Omental fat pad (tissue), 4 donors: ENCODE data around the gene HOXC11. TPM values are rescaled to one million over a fixed set of nuclear protein-coding genes. Genes with fewer than 3 reads are reported as not detected.

ENCODE experiments used
- ATAC-seq: fragments of 150-250 bp; one replicate; pipeline ENCODE4 v1.9.1; 2016; ENCODE audit warnings: mild to moderate bottlenecking, moderate library complexity; ENCODE audit not compliant: low FRiP score
- DNase-seq: peaks from one replicate; pipeline ENCODE4 v3.0.0-alpha.2; 2019; ENCODE audit warnings: low spot score
- CTCF ChIP-seq, 3 donors: fragments of 450-650 bp; IDR thresholded peaks; one replicate each; pipeline ENCODE4 v1.5.1; 2016 to 2017; ENCODE audit warnings: antibody characterized with exemption in 3 of 3, mild to moderate bottlenecking in 3 of 3, moderate library complexity in 2 of 3
- total RNA-seq, 4 donors: library from RNA; depleted of rRNA; stranded (reverse); fragments of >200 nt; gene quantifications; one replicate each; pipeline ENCODE4 v1.1.0, GENCODE V29; 2016

HOXC11 gene
- total RNA-seq, 4 donors from 2014 or later, result not detected

GRCh38 chr12:53984901-53985691, 12.2 kb downstream of the HOXC11 start, which contains the start of gene HOXC10:
Gene HOXC10, plus strand, starts transcription at chr12:53985146. Its CDS starts 114 bp downstream, at chr12:53985260.
- TF ChIP-seq CTCF (IDR thresholded peaks at IDR 0.05), result no peak
- DNase-seq, result peak; percentile 91
- peak; percentile 59 for ATAC-seq

- no peak for TF ChIP-seq CTCF (IDR thresholded peaks at IDR 0.05)
- ATAC-seq, result no peak
Observed at GRCh38 chr12:53985692-53985993, 12.7 kb downstream of the HOXC11 start.

GRCh38 chr12:53985994-53986685, 13.2 kb downstream of the HOXC11 start:
- ATAC-seq, result no peak
- DNase-seq, result no peak
- no peak for TF ChIP-seq CTCF (IDR thresholded peaks at IDR 0.05)

More at GRCh38 chr12:53985692-53985993, 12.7 kb downstream of the HOXC11 start:
- no peak for DNase-seq

GRCh38 chr12:53986686-53987483, 14.0 kb downstream of the HOXC11 start:
- no peak for TF ChIP-seq CTCF (IDR thresholded peaks at IDR 0.05)
- DNase-seq, result no peak
- ATAC-seq, result no peak

- DNase-seq, result no peak
- TF ChIP-seq CTCF (IDR thresholded peaks at IDR 0.05), result no peak
- ATAC-seq, result no peak
Observed at GRCh38 chr12:53987787-53988230, 14.9 kb downstream of the HOXC11 start.

- ATAC-seq, result no peak
- no peak for TF ChIP-seq CTCF (IDR thresholded peaks at IDR 0.05)
Observed at GRCh38 chr12:53988541-53989226, 15.8 kb downstream of the HOXC11 start.

More at GRCh38 chr12:53988541-53989226, 15.8 kb downstream of the HOXC11 start:
- DNase-seq, result no peak
